ENCODE data around the gene PIGT. TPM values are rescaled to one million over a fixed set of nuclear protein-coding genes. Genes with fewer than 3 reads are reported as not detected.

PIGT gene
- total RNA-seq, 1 experiment from 2014 or later, result 73.9 TPM

DNA sequence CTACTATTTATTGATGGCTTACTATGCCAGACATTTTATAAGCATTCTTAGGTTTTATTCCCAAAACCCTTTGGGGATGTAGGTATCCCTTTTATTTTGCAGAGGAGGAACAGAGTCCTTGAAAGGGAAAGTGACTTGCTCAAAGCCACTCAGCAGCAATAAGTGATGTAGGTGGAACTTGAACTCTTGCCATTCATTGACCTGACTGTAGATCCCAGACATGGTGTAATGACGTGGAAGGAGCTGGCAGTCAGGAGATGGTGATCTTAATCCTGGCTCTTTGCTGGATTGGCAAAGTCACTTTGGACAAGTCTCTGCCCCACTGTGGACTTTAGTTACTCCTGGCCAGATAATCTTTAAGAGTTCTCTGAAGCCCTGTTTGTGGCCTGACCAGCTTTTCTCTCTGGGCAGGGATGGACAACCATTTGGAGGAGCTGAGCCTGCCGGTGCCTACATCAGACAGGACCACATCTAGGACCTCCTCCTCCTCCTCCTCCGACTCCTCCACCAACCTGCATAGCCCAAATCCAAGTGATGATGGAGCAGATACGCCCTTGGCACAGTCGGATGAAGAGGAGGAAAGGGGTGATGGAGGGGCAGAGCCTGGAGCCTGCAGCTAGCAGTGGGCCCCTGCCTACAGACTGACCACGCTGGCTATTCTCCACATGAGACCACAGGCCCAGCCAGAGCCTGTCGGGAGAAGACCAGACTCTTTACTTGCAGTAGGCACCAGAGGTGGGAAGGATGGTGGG lies 6.2 kb upstream of the PIGT start:
- Histone ChIP-seq H2AFZ (ENCODE audit: low read length) (no peak overlapping the region), H3K79me1 (ENCODE audit: insufficient read depth, low read depth, low read length, poor library complexity, severe bottlenecking) (no peaks in the 10 kb centered on the region), H3K4me1 (ENCODE audit: insufficient read depth, low read length) (peaks cover 3% of the 10 kb centered on the region; the same call in 1 of the 2 replicates), H3K4ac (ENCODE audit: low read depth, low read length) (no peak overlapping the region), H2BK5ac (ENCODE audit: insufficient read length, low read length) (no peak overlapping the region), H3K14ac (ENCODE audit: insufficient read depth, low read length) (no peak overlapping the region), H3K9me3 (ENCODE audit: control insufficient read depth, low read depth, low read length) (no peaks in the 10 kb centered on the region), H3T11ph (ENCODE audit: low read length) (no peak overlapping the region), H3K27me3 (ENCODE audit: insufficient read depth, low read length) (peaks cover 4% of the 10 kb centered on the region; the same call in 1 of the 2 replicates), H4K8ac (replicated peaks; ENCODE audit: insufficient read length, low read depth, low read length) (no peak overlapping the region), H4K20me1 (ENCODE audit: control insufficient read depth, insufficient read depth, insufficient read length) (no peaks in the 10 kb centered on the region), H2BK12ac (ENCODE audit: insufficient read length, low read depth, low read length) (no peak overlapping the region), H3K27ac (ENCODE audit: insufficient read length, low read depth, low read length) (no peak overlapping the region), H3K9ac (ENCODE audit: extremely low read depth, insufficient read length, low read length) (no peak overlapping the region), H3K4me2 (ENCODE audit: insufficient read depth, insufficient read length, low read length) (no peak overlapping the region), H4K91ac (ENCODE audit: insufficient read length, low read depth, low read length) (no peak overlapping the region), H2BK120ac (ENCODE audit: low read depth, low read length, poor library complexity, severe bottlenecking) (no peak overlapping the region), H3K18ac (ENCODE audit: insufficient read length, low read depth, low read length) (no peak overlapping the region), H2BK20ac (ENCODE audit: low read depth, low read length, poor library complexity, severe bottlenecking) (no peak overlapping the region), H2BK15ac (ENCODE audit: low read depth, low read length) (no peak overlapping the region), H3K23me2 (ENCODE audit: insufficient read length, low read depth, low read length, poor library complexity, severe bottlenecking) (peaks cover 21% of the 10 kb centered on the region), H2AK5ac (ENCODE audit: insufficient read length, low read length) (no peak overlapping the region), H3K23ac (ENCODE audit: insufficient read length, low read depth, low read length) (no peak overlapping the region), H3K56ac (ENCODE audit: insufficient read length, low read depth, low read length) (no peak overlapping the region), H3K79me2 (ENCODE audit: insufficient read depth, low read length) (no peaks in the 10 kb centered on the region), H4K5ac (ENCODE audit: insufficient read length, low read depth, low read length) (no peak overlapping the region)
- no peaks in the 10 kb centered on the region for H3K9me3 Mint-ChIP-seq
- no peak overlapping the region for H3K27ac Mint-ChIP-seq
- H3K27me3 Mint-ChIP-seq (ENCODE audit: low read depth), result peaks cover 22% of the 10 kb centered on the region
- peaks cover 12 to 15% of the 10 kb centered on the region in 2 experiments for H3K4me1 Mint-ChIP-seq
- DNase-seq, result no peak
- TF ChIP-seq, protein P1, sequence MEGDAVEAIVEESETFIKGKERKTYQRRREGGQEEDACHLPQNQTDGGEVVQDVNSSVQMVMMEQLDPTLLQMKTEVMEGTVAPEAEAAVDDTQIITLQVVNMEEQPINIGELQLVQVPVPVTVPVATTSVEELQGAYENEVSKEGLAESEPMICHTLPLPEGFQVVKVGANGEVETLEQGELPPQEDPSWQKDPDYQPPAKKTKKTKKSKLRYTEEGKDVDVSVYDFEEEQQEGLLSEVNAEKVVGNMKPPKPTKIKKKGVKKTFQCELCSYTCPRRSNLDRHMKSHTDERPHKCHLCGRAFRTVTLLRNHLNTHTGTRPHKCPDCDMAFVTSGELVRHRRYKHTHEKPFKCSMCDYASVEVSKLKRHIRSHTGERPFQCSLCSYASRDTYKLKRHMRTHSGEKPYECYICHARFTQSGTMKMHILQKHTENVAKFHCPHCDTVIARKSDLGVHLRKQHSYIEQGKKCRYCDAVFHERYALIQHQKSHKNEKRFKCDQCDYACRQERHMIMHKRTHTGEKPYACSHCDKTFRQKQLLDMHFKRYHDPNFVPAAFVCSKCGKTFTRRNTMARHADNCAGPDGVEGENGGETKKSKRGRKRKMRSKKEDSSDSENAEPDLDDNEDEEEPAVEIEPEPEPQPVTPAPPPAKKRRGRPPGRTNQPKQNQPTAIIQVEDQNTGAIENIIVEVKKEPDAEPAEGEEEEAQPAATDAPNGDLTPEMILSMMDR (conservative IDR thresholded peaks at IDR 0.05), result no peak
- no CpG with 5 or more reads among the region's 7 CpGs for WGBS (ENCODE audit: extremely low coverage, insufficient read length, low lambda C conversion rate)
- H3K4me3 Mint-ChIP-seq, result no peak overlapping the region
- peaks cover 7 to 20% (median 16%) of the 10 kb centered on the region in 3 experiments; a peak in 6 of 7 replicates for H3K36me3 Mint-ChIP-seq (ENCODE audit: insufficient read depth in 1 of 3, low read depth in 3 of 3)

Measured in H9 (cell line).